ENCODE results near the gene TAF11L4.
"Not testable (repeated sequence)": the region's sequence is repeated elsewhere in the genome, so short reads cannot be mapped to it uniquely, and the experiment has no call there.

The TAF11L4 gene

GRCh38 chr5:17521501-17521900 lies at the start of gene TAF11L4:
Gene TAF11L4 (plus strand): TSS chr5:17521801.
- not testable (repeated sequence) for H3K9me3 Mint-ChIP-seq, H3K27me3 Mint-ChIP-seq, H3K27ac Mint-ChIP-seq, H3K4me1 Mint-ChIP-seq, DNase-seq, ATAC-seq, H3K4me3 Mint-ChIP-seq

- ATAC-seq, H3K9me3 Mint-ChIP-seq, H3K27ac Mint-ChIP-seq, H3K4me1 Mint-ChIP-seq, H3K27me3 Mint-ChIP-seq, DNase-seq, H3K4me3 Mint-ChIP-seq: not testable (repeated sequence)
Measured at GRCh38 chr5:17475064-17475463, 46.5 kb upstream of the TAF11L4 start.

- Mint-ChIP-seq H3K4me1 (no peaks in the 10 kb centered on the region), H3K9me3 (no peaks in the 10 kb centered on the region), H3K4me3 (no peak overlapping the region), H3K27me3 (no peaks in the 10 kb centered on the region), H3K27ac (no peak overlapping the region)
- no peak for DNase-seq
- ATAC-seq: no peak
Measured at GRCh38 chr5:17477043-17477442, 44.6 kb upstream of the TAF11L4 start.

- Mint-ChIP-seq H3K4me3 (no peak overlapping the region), H3K27ac (no peak overlapping the region), H3K4me1 (no peaks in the 10 kb centered on the region), H3K9me3 (no peaks in the 10 kb centered on the region), H3K27me3 (no peaks in the 10 kb centered on the region)
- ATAC-seq (no peak), DNase-seq (no peak)
Measured at GRCh38 chr5:17477573-17478265, 43.9 kb upstream of the TAF11L4 start.

DNA sequence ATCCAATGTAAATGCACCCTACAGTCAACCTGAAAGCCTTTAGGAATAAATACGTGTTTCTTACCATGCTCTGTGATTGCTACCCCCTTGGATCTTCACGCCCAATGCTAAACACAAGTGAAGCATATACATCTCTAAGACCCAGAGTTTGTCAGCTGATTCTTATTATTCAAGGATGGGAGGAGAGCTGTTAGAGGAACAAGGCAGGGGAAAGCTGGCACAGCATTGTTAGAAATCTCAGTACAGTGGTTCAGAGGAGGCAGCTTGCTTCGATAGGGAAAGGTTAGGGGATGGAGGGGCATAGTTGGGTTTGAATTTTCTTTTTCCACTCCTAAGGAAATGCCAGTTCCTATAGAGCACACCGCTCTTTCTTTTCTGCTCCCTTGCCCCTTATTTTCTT lies 40.2 kb upstream of the TAF11L4 start:
- DNase-seq: no peak
- ATAC-seq: no peak
- H3K4me3 Mint-ChIP-seq: no peak overlapping the region
- H3K27ac Mint-ChIP-seq: no peak overlapping the region
- peaks cover 0 to 7% of the 10 kb centered on the region in 2 donors for H3K9me3 Mint-ChIP-seq
- H3K27me3 Mint-ChIP-seq: no peaks in the 10 kb centered on the region
- no peaks in the 10 kb centered on the region for H3K4me1 Mint-ChIP-seq

DNA sequence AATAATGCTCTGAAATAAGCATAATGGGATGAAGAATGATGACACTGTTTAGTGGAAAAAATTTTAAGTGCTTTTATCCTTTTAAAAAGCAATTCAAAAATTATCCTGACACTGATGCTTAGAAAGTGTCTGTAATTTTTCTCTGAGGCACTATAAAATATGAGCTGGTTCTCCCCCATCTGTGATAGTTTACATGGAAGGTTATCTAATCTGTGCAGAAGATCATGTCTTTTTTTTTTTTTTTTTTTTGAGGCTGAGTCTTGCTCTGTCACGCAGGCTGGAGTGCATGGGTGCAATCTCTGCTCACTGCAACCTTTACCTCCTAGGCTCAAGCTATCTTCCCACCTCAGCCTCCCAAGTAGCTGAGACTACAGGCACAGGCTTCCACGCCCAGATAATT lies 38.8 kb upstream of the TAF11L4 start:
- H3K27me3 Mint-ChIP-seq: no peaks in the 10 kb centered on the region
- DNase-seq (no peak), ATAC-seq (no peak)
- no peaks in the 10 kb centered on the region for H3K4me1 Mint-ChIP-seq
- no peak overlapping the region for H3K4me3 Mint-ChIP-seq
- no peak overlapping the region for H3K27ac Mint-ChIP-seq
- peaks cover 0 to 9% of the 10 kb centered on the region in 2 donors for H3K9me3 Mint-ChIP-seq

DNA sequence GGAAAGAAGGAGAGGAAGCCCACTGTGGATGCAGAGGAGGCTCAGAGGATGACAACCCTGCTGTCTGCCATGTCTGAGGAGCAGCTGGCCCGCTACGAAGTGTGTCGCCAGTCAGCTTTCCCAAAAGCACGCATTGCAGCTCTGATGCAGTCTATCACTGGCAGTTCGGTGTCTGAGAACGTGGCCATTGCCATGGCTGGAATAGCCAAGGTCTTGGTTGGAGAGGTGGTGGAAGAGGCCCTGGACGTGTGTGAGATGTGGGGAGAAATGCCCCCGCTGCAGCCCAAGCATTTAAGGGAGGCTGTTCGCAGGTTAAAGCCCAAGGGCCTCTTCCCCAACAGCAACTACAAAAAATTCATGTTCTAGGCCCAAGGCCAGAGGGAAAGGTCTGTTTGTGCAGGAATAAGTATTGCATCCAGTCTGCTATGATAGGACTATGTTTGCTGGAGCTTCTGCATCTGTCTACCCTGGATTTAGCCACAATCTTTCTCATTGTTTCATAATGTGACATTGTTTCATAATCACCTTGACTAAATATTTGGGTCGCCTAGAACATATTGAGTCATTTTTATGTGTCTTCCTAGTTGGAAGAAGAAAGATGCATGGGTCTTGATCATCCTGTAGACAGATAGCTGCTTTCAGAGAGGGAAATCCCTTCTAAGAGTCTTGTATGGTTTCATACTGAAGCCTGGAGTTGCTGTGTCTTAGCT lies 35.0 kb upstream of the TAF11L4 start:
- not testable (repeated sequence) for ATAC-seq, H3K27me3 Mint-ChIP-seq, H3K4me1 Mint-ChIP-seq, H3K9me3 Mint-ChIP-seq, DNase-seq, H3K27ac Mint-ChIP-seq, H3K4me3 Mint-ChIP-seq

- Mint-ChIP-seq H3K27me3 (no peaks in the 10 kb centered on the region), H3K9me3 (peaks cover 0 to 12% of the 10 kb centered on the region in 2 donors), H3K27ac (no peak overlapping the region), H3K4me1 (no peaks in the 10 kb centered on the region), H3K4me3 (no peak overlapping the region)
- no peak for ATAC-seq
- no peak for DNase-seq
Measured at GRCh38 chr5:17487174-17487512, 34.5 kb upstream of the TAF11L4 start.

DNA sequence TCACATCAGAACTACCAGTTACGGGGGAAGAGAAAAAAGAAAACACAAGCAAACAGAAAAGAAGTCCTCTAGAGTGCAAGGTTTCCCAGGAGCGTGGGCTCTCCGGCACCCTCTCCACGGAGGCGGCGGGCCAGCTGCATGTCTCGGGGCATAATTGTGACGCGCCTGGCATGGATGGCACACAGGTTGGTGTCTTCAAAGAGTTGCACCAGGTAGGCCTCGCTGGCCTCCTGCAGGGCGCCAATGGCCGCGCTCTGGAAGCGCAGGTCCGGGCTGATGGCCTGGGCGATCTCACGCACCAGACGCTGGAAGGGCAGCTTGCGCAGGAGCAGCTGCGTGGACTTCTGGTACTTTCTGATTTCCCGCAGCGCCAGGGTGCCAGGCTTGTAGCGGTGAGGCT lies 30.3 kb upstream of the TAF11L4 start:
- not testable (repeated sequence) for H3K4me1 Mint-ChIP-seq, ATAC-seq, DNase-seq, H3K27me3 Mint-ChIP-seq, H3K27ac Mint-ChIP-seq, H3K4me3 Mint-ChIP-seq
- peaks cover 7 to 15% of the 10 kb centered on the region in 2 donors for H3K9me3 Mint-ChIP-seq

- no peak overlapping the region for H3K27ac Mint-ChIP-seq
- DNase-seq (no peak), ATAC-seq (no peak)
- H3K27me3 Mint-ChIP-seq: no peaks in the 10 kb centered on the region
- H3K4me1 Mint-ChIP-seq: no peaks in the 10 kb centered on the region
- no peak overlapping the region for H3K4me3 Mint-ChIP-seq
- peaks cover 7 to 13% of the 10 kb centered on the region in 2 donors for H3K9me3 Mint-ChIP-seq
Measured at GRCh38 chr5:17492770-17493169, 28.8 kb upstream of the TAF11L4 start.

- Mint-ChIP-seq H3K27ac (no peak overlapping the region), H3K4me1 (no peaks in the 10 kb centered on the region), H3K27me3 (no peaks in the 10 kb centered on the region), H3K9me3 (peaks cover 10 to 18% of the 10 kb centered on the region in 2 donors), H3K4me3 (no peak overlapping the region)
- ATAC-seq: no peak
- no peak for DNase-seq
Measured at GRCh38 chr5:17497446-17497845, 24.2 kb upstream of the TAF11L4 start.

- peaks cover 5 to 13% of the 10 kb centered on the region in 2 donors for H3K9me3 Mint-ChIP-seq
- H3K27me3 Mint-ChIP-seq, H3K4me1 Mint-ChIP-seq, DNase-seq, H3K4me3 Mint-ChIP-seq, H3K27ac Mint-ChIP-seq, ATAC-seq: not testable (repeated sequence)
Measured at GRCh38 chr5:17497931-17498330, 23.7 kb upstream of the TAF11L4 start, which contains the start of gene TAF11L2. Gene TAF11L2 (plus strand): TSS chr5:17498231.

GRCh38 chr5:17511775-17512325 lies 9.8 kb upstream of the TAF11L4 start:
- Mint-ChIP-seq H3K27me3 (no peaks in the 10 kb centered on the region), H3K27ac (no peak overlapping the region), H3K4me3 (no peak overlapping the region), H3K9me3 (peaks cover 0 to 6% of the 10 kb centered on the region in 2 donors), H3K4me1 (no peaks in the 10 kb centered on the region)
- DNase-seq: no peak
- no peak for ATAC-seq

- not testable (repeated sequence) for H3K27me3 Mint-ChIP-seq, H3K9me3 Mint-ChIP-seq, H3K4me3 Mint-ChIP-seq, ATAC-seq, H3K4me1 Mint-ChIP-seq, H3K27ac Mint-ChIP-seq
- DNase-seq: peak in 1 of 2 donors; percentile 14
Measured at GRCh38 chr5:17517526-17517925, 4.1 kb upstream of the TAF11L4 start.

DNA sequence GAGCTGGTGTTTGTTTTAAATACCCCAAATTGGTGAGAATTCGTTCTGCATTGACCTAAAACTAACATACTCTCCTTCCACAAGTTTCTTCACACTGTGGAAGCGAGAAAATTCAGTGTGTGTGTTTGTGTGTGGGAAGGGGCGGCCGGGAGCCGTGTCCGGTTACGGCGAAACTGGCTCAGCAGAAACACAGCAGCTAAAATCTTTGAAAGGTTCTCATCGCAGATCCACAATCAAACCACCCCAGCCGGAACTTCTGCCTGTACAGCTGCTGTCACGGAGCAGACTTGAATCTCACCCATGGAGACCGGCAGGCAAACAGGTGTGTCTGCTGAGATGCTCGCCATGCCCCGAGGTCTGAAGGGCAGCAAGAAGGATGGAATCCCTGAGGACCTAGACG lies 3.5 kb upstream of the TAF11L4 start, which contains the start of gene TAF11L3:
Gene TAF11L3 (plus strand): TSS at position 301 of the 400 bp plus-strand sequence.
- not testable (repeated sequence) for H3K4me1 Mint-ChIP-seq, H3K27ac Mint-ChIP-seq, H3K4me3 Mint-ChIP-seq, H3K27me3 Mint-ChIP-seq, H3K9me3 Mint-ChIP-seq, DNase-seq, ATAC-seq

- not testable (repeated sequence) for DNase-seq, H3K9me3 Mint-ChIP-seq, H3K27ac Mint-ChIP-seq, H3K4me3 Mint-ChIP-seq, H3K27me3 Mint-ChIP-seq, ATAC-seq, H3K4me1 Mint-ChIP-seq
Measured at GRCh38 chr5:17519508-17519907, 2.1 kb upstream of the TAF11L4 start.

Data from stimulated activated naive CD8-positive, alpha-beta T cell treated with anti-CD3 and anti-CD28 coated beads, Interleukin-15, amount 100 ng/mL, for 72 hours (primary cell).